ENCODE results near the gene ABI1.

ABI1 gene

GRCh38 chr10:26803849-26804248 is 56.9 kb downstream of the ABI1 start:
- no peaks in the 10 kb centered on the region for H3K27me3 ChIP-seq (ENCODE audit: control insufficient read depth, insufficient read depth, low read length)
- no peak overlapping the region for H3K27ac ChIP-seq
- H2AFZ ChIP-seq, result no peak overlapping the region
- H3K79me2 ChIP-seq, result peaks cover 28% of the 10 kb centered on the region
- H3K9ac ChIP-seq, result no peak overlapping the region
- TF ChIP-seq, protein P1, sequence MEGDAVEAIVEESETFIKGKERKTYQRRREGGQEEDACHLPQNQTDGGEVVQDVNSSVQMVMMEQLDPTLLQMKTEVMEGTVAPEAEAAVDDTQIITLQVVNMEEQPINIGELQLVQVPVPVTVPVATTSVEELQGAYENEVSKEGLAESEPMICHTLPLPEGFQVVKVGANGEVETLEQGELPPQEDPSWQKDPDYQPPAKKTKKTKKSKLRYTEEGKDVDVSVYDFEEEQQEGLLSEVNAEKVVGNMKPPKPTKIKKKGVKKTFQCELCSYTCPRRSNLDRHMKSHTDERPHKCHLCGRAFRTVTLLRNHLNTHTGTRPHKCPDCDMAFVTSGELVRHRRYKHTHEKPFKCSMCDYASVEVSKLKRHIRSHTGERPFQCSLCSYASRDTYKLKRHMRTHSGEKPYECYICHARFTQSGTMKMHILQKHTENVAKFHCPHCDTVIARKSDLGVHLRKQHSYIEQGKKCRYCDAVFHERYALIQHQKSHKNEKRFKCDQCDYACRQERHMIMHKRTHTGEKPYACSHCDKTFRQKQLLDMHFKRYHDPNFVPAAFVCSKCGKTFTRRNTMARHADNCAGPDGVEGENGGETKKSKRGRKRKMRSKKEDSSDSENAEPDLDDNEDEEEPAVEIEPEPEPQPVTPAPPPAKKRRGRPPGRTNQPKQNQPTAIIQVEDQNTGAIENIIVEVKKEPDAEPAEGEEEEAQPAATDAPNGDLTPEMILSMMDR (IDR thresholded peaks at IDR 0.05), result no peak
- H3K4me1 ChIP-seq, result peaks cover 5% of the 10 kb centered on the region
- no peaks in the 10 kb centered on the region for H3K36me3 ChIP-seq (ENCODE audit: control insufficient read depth, insufficient read depth, low read length)
- no peak overlapping the region for H3K4me3 ChIP-seq (ENCODE audit: low read depth, low read length)
- no peaks in the 10 kb centered on the region for H3K9me3 ChIP-seq (ENCODE audit: control insufficient read depth, low read length)
- H3K4me2 ChIP-seq (ENCODE audit: low read length), result no peak overlapping the region

GRCh38 chr10:26802527-26802926 is 58.2 kb downstream of the ABI1 start:
- Histone ChIP-seq H3K4me3 (ENCODE audit: low read depth, low read length) (no peak overlapping the region), H3K4me1 (peaks cover 5% of the 10 kb centered on the region), H3K79me2 (peaks cover 34% of the 10 kb centered on the region), H2AFZ (no peak overlapping the region), H3K27ac (no peak overlapping the region), H3K36me3 (ENCODE audit: control insufficient read depth, insufficient read depth, low read length) (no peaks in the 10 kb centered on the region), H3K27me3 (ENCODE audit: control insufficient read depth, insufficient read depth, low read length) (no peaks in the 10 kb centered on the region), H3K4me2 (ENCODE audit: low read length) (no peak overlapping the region), H3K9ac (no peak overlapping the region), H3K9me3 (ENCODE audit: control insufficient read depth, low read length) (no peaks in the 10 kb centered on the region)
- TF ChIP-seq, protein P1 (IDR thresholded peaks at IDR 0.05), result no peak

GRCh38 chr10:26801831-26802230 is 58.9 kb downstream of the ABI1 start:
- no peaks in the 10 kb centered on the region for H3K9me3 ChIP-seq (ENCODE audit: control insufficient read depth, low read length)
- no peaks in the 10 kb centered on the region for H3K36me3 ChIP-seq (ENCODE audit: control insufficient read depth, insufficient read depth, low read length)
- H3K79me2 ChIP-seq, result peaks cover 32% of the 10 kb centered on the region
- TF ChIP-seq, protein P1 (IDR thresholded peaks at IDR 0.05), result no peak
- no peak overlapping the region for H3K27ac ChIP-seq
- H3K4me1 ChIP-seq, result peaks cover 5% of the 10 kb centered on the region
- no peak overlapping the region for H3K4me3 ChIP-seq (ENCODE audit: low read depth, low read length)
- H3K27me3 ChIP-seq (ENCODE audit: control insufficient read depth, insufficient read depth, low read length), result no peaks in the 10 kb centered on the region
- H3K9ac ChIP-seq, result no peak overlapping the region
- H2AFZ ChIP-seq, result no peak overlapping the region
- H3K4me2 ChIP-seq (ENCODE audit: low read length), result no peak overlapping the region

DNA sequence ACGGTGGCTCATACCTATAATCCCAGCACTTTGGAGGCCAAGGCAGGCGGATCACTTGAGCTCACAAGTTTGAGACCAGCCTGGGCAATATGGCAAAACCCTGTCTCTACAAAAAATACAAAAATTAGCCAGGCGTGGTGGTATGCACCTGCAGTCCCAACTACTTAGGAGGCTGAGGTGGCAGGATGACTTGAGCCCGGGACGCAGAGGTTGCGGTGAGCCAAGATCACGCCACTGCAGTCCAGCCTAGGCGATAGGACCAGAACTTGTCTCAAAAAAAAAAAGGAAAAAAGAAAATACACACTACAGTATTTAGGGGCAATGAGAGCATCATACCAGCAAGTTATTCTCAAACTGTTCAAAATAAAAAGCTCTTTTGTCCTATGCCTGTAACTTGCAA is 59.5 kb downstream of the ABI1 start:
- H3K4me2 ChIP-seq (ENCODE audit: low read length), result no peak overlapping the region
- H3K4me1 ChIP-seq, result peaks cover 5% of the 10 kb centered on the region
- H3K27me3 ChIP-seq (ENCODE audit: control insufficient read depth, insufficient read depth, low read length), result no peaks in the 10 kb centered on the region
- no peaks in the 10 kb centered on the region for H3K9me3 ChIP-seq (ENCODE audit: control insufficient read depth, low read length)
- no peak overlapping the region for H3K27ac ChIP-seq
- no peaks in the 10 kb centered on the region for H3K36me3 ChIP-seq (ENCODE audit: control insufficient read depth, insufficient read depth, low read length)
- H3K9ac ChIP-seq, result no peak overlapping the region
- TF ChIP-seq, protein P1 (IDR thresholded peaks at IDR 0.05), result no peak
- H3K4me3 ChIP-seq (ENCODE audit: low read depth, low read length), result no peak overlapping the region
- H3K79me2 ChIP-seq, result peaks cover 38% of the 10 kb centered on the region
- no peak overlapping the region for H2AFZ ChIP-seq

GRCh38 chr10:26800468-26800867 is 60.3 kb downstream of the ABI1 start:
- TF ChIP-seq, protein P1 (IDR thresholded peaks at IDR 0.05), result no peak
- Histone ChIP-seq H2AFZ (no peak overlapping the region), H3K4me2 (ENCODE audit: low read length) (no peak overlapping the region), H3K27ac (no peak overlapping the region), H3K79me2 (peaks cover 43% of the 10 kb centered on the region), H3K9ac (no peak overlapping the region), H3K36me3 (ENCODE audit: control insufficient read depth, insufficient read depth, low read length) (no peaks in the 10 kb centered on the region), H3K27me3 (ENCODE audit: control insufficient read depth, insufficient read depth, low read length) (no peaks in the 10 kb centered on the region), H3K9me3 (ENCODE audit: control insufficient read depth, low read length) (no peaks in the 10 kb centered on the region), H3K4me1 (peaks cover 2% of the 10 kb centered on the region), H3K4me3 (ENCODE audit: low read depth, low read length) (no peak overlapping the region)

Measured in parathyroid adenoma (tissue), 2 donors.